Measurements from ENCODE around the gene ATG13. TPM values are rescaled to one million over a fixed set of nuclear protein-coding genes. Genes with fewer than 3 reads are reported as not detected.

The ATG13 gene
- total RNA-seq, 1 donor from 2014 or later, result 85.6 TPM

DNA sequence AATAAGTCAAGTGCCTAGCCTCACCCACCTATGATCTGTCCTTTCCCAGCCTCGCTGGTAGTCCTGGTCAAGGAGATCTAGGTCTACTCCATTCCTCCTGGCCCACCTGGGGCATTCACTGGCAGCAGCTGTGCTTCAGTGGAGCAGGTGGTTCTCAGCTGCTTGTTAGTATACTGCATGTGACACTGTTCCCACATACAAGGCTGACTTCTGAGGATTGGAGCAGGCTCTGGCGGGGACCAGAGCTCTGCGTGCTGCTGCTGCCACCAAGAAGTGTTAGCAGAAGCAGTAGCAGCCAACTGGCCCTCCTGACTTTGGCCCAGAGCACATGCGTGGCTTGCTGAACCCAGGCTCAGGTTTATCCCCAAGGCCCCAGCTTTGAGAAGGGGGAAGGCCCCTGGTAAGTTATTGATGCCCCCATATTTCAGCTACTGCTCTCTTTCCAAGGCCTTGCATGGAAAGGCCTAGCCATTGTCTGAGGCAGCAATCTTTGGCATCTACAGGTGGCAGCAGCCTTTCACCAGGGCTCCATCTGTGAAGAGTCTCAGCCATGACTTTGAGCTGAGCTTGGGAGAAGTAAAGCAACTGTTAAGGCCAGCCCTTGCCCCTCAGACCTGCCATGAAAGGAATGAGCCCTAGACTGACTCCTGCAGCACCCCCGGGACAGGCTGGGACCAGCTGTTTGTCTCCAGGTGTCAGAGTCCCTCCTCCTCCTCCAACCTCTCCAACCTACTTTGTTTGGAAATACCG, 56.5 kb downstream of the ATG13 start:
- DNase-seq (ENCODE audit: low spot score), result no peak
- peaks cover 46% of the 10 kb centered on the region for H3K4me1 Mint-ChIP-seq (ENCODE audit: unreplicated experiment)
- peak overlapping the region; percentile 80 for H3K27ac Mint-ChIP-seq (ENCODE audit: unreplicated experiment)
- peaks cover 18% of the 10 kb centered on the region for H3K27me3 Mint-ChIP-seq (ENCODE audit: unreplicated experiment)
- TF ChIP-seq, protein P1, sequence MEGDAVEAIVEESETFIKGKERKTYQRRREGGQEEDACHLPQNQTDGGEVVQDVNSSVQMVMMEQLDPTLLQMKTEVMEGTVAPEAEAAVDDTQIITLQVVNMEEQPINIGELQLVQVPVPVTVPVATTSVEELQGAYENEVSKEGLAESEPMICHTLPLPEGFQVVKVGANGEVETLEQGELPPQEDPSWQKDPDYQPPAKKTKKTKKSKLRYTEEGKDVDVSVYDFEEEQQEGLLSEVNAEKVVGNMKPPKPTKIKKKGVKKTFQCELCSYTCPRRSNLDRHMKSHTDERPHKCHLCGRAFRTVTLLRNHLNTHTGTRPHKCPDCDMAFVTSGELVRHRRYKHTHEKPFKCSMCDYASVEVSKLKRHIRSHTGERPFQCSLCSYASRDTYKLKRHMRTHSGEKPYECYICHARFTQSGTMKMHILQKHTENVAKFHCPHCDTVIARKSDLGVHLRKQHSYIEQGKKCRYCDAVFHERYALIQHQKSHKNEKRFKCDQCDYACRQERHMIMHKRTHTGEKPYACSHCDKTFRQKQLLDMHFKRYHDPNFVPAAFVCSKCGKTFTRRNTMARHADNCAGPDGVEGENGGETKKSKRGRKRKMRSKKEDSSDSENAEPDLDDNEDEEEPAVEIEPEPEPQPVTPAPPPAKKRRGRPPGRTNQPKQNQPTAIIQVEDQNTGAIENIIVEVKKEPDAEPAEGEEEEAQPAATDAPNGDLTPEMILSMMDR (IDR thresholded peaks at IDR 0.05; ENCODE audit: unreplicated experiment), result no peak
- H3K4me3 Mint-ChIP-seq (ENCODE audit: unreplicated experiment), result no peak overlapping the region
- peaks cover 44% of the 10 kb centered on the region for H3K36me3 Mint-ChIP-seq (ENCODE audit: low read depth, unreplicated experiment)
- H3K9me3 Mint-ChIP-seq (ENCODE audit: unreplicated experiment), result no peaks in the 10 kb centered on the region

DNA sequence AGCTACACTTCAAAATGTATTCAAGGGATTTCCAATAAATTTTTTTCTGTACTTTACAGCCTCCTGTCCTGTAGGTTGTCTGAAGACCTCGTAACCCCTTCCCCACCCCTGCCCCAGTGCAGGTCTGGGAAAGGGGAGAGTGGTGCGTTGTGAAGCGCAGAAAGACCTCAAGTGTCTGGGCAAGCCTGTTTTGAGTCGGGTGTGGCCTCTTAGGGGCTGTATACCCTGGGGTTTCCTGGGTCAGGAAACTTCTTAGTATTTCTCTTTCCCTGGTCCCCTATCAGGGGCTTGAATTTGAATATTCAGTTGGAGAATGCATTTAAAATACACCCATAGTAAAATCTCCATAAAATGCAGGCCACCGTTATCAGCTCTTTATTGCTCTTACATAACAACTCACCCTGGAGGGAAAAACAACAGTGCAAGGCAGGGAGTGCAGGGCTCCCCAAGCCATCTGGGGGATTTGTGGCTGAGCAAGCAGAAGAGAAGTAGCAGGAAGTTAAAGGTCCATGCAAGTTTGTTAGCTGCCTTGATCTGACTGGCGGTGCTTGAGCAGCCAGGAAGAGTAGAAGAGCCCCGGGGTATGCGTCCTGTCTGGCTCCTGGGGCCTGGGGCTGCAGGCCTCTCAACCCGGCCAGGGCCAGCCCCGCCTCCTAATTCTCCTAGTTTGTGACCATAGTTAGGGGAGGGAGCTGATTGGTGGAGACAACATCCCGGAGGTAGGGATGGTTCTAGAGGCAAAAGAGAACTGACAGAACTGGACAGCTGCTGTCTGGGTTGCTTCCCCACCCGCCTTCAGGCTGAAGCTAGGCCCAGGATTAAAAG, 57.3 kb downstream of the ATG13 start:
- peaks cover 38% of the 10 kb centered on the region for H3K36me3 Mint-ChIP-seq (ENCODE audit: low read depth, unreplicated experiment)
- no peaks in the 10 kb centered on the region for H3K9me3 Mint-ChIP-seq (ENCODE audit: unreplicated experiment)
- H3K27me3 Mint-ChIP-seq (ENCODE audit: unreplicated experiment), result peaks cover 18% of the 10 kb centered on the region
- peaks cover 41% of the 10 kb centered on the region for H3K4me1 Mint-ChIP-seq (ENCODE audit: unreplicated experiment)
- DNase-seq (ENCODE audit: low spot score), result peak; percentile 64
- TF ChIP-seq, protein P1 (IDR thresholded peaks at IDR 0.05; ENCODE audit: unreplicated experiment), result no peak
- peak overlapping the region; percentile 80 for H3K27ac Mint-ChIP-seq (ENCODE audit: unreplicated experiment)
- no peak overlapping the region for H3K4me3 Mint-ChIP-seq (ENCODE audit: unreplicated experiment)

DNA sequence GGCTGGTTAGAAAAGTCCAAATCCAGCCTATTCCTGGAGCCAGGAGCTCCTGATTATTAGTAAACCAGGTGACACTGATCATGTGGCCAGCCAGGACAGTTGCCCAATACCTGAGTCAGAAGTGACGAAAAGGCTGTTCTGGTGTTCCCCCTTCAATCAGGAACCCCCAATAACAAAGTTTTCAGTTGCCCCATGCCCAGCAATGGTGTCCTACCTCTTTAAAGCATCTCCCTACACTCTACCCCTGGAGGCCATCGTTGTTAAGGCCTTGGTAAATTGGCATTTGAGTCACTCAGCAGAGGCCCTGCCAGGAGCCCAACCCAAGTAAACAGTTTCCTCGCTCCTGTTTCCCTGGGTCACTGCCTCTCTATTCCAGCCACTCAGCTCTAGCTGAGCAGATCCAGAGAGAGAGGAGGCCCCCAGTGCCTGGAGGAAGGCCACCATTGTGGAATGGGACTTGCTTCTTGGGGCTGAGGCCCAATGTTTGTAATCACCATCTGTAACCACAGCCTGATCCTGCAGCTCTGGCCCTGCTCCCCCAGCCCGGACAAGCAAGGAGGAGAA, 58.0 kb downstream of the ATG13 start:
- Mint-ChIP-seq H3K27me3 (ENCODE audit: unreplicated experiment) (peaks cover 14% of the 10 kb centered on the region), H3K4me3 (ENCODE audit: unreplicated experiment) (no peak overlapping the region), H3K36me3 (ENCODE audit: low read depth, unreplicated experiment) (peaks cover 36% of the 10 kb centered on the region), H3K4me1 (ENCODE audit: unreplicated experiment) (peaks cover 39% of the 10 kb centered on the region), H3K9me3 (ENCODE audit: unreplicated experiment) (no peaks in the 10 kb centered on the region), H3K27ac (ENCODE audit: unreplicated experiment) (no peak overlapping the region)
- no peak for DNase-seq (ENCODE audit: low spot score)
- TF ChIP-seq, protein P1 (IDR thresholded peaks at IDR 0.05; ENCODE audit: unreplicated experiment), result no peak

DNA sequence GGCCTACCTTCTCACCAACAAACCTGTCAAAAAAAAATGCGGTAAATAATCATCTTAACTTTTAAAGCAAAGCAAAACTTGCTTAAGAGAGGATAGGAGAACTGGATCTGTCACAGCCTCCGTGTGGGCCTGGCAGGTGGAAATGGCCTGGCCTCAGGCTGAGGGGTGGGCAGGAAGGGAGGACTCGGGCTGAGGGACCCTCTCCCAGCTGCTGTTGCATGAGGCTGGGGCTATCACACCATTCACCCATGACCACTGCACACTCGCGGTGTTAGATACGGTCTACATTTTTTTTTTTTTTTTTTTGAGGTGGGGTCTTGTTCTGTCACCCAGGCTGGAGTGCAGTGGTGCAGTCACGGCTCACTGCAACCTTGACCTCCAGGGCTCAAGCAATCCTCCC, 58.6 kb downstream of the ATG13 start:
- H3K27ac Mint-ChIP-seq (ENCODE audit: unreplicated experiment), result no peak overlapping the region
- H3K9me3 Mint-ChIP-seq (ENCODE audit: unreplicated experiment), result no peaks in the 10 kb centered on the region
- no peak overlapping the region for H3K4me3 Mint-ChIP-seq (ENCODE audit: unreplicated experiment)
- no peak for DNase-seq (ENCODE audit: low spot score)
- peaks cover 39% of the 10 kb centered on the region for H3K4me1 Mint-ChIP-seq (ENCODE audit: unreplicated experiment)
- TF ChIP-seq, protein P1 (IDR thresholded peaks at IDR 0.05; ENCODE audit: unreplicated experiment), result no peak
- H3K27me3 Mint-ChIP-seq (ENCODE audit: unreplicated experiment), result peaks cover 14% of the 10 kb centered on the region
- peaks cover 38% of the 10 kb centered on the region for H3K36me3 Mint-ChIP-seq (ENCODE audit: low read depth, unreplicated experiment)

Measured in endothelial cell (in vitro differentiated cells).